Testis (tissue), 2 donors: Measurements from ENCODE around the gene RPL13A.

Source experiments
- POLR2A ChIP-seq: fragments of 450-650 bp; IDR thresholded peaks from one replicate; pipeline ENCODE4 v1.6.1; 2017; ENCODE audit warnings: antibody characterized with exemption, mild to moderate bottlenecking, moderate library complexity
- TF ChIP-seq, protein P1 (sequence below), 3 experiments: fragments of 450-650 bp in 2 of 3; fragments of 200-600 bp in 1 of 3; sonication (generic) in 1 of 3; IDR thresholded peaks; one replicate each; pipeline ENCODE4 v1.5.1; 2016 to 2019; ENCODE audit warnings: antibody characterized with exemption in 3 of 3, mild to moderate bottlenecking in 2 of 3, moderate library complexity in 1 of 3

DNA sequence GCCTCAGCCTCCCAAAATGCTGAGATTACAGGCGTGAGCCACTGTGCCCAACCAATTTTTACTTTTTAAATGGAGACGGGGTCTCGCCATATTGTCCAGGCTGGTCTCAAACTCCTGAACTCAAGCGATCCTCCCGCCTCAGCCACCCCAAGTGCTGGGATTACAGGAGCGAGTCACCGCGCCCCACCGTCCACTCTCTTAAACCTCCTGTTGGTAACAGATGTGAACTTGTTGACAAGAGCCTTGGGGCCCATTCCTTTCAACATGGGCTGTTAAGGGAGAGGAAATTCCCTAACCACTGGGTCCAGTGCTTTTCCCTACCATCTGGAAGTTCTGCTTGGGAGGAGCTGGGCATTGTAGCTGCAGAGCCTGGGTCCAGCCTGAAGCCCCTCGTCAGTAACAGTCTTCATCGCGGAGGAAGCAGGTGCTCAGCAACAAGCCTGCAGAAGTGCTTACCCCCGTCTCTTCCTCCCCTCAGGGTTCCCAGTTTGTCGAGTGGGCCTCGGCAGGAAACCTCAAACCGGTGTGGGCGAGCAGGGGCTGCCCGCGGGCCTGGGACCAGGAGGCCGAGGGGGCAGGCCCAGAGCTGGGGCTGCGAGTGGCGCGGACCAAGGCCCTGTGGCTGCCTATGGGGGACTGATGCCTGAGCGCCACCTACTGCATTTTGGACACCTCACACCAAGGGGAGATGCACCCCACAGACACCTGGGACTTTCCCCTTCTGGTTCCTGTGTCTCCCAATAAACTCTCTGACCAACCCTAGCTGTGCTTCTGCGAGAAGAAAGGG is 17.4 kb upstream of the RPL13A start:
- TF ChIP-seq, protein P1, sequence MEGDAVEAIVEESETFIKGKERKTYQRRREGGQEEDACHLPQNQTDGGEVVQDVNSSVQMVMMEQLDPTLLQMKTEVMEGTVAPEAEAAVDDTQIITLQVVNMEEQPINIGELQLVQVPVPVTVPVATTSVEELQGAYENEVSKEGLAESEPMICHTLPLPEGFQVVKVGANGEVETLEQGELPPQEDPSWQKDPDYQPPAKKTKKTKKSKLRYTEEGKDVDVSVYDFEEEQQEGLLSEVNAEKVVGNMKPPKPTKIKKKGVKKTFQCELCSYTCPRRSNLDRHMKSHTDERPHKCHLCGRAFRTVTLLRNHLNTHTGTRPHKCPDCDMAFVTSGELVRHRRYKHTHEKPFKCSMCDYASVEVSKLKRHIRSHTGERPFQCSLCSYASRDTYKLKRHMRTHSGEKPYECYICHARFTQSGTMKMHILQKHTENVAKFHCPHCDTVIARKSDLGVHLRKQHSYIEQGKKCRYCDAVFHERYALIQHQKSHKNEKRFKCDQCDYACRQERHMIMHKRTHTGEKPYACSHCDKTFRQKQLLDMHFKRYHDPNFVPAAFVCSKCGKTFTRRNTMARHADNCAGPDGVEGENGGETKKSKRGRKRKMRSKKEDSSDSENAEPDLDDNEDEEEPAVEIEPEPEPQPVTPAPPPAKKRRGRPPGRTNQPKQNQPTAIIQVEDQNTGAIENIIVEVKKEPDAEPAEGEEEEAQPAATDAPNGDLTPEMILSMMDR (IDR thresholded peaks at IDR 0.05): no peak
- TF ChIP-seq POLR2A: no peak
